PFSK-1 (cell line): ENCODE results near the gene STRIP1.

ENCODE experiments used
- SIN3A ChIP-seq: IDR thresholded peaks from 2 replicates; pipeline ENCODE4 v1.6.1; 2012; ENCODE audit warnings: mild to moderate bottlenecking, low read length, moderate library complexity, borderline replicate concordance; ENCODE audit not compliant: insufficient read depth
- TAF1 ChIP-seq: IDR thresholded peaks from 2 replicates; pipeline ENCODE4 v1.6.1; 2012; ENCODE audit warnings: low read length, control low read depth, borderline replicate concordance; ENCODE audit not compliant: insufficient read depth
- TF ChIP-seq, protein P1 (sequence below), 2 experiments: IDR thresholded peaks; 2 replicates each; pipeline versions ENCODE4 v1.6.1 to v1.8.0; 2011 to 2012; ENCODE audit warnings: low read depth in 2 of 2, low read length in 2 of 2, control low read depth in 1 of 2, inconsistent platforms in 1 of 2, mild to moderate bottlenecking in 1 of 2, moderate library complexity in 1 of 2; ENCODE audit not compliant: insufficient read depth in 1 of 2

DNA sequence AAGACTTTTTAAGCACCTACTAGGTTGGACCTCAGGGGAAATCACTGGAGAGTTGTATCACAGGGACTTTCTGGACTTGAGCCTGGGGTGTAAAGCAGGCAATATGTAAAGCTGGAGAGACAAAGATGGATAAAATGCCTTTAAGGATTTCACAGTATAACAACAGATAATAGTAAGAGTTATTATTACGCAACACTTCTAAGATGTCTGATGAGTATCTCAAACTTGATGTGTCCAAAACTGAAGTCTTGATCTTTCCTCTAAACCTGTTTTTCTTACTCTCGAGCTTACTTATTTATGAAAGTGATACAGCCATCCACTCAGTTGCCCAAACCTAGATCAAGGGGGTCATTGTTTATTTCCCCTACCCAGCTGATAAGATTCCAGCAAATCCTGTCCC lies 2.1 kb upstream of the STRIP1 start:
- no peak for TF ChIP-seq SIN3A
- TF ChIP-seq, protein P1, sequence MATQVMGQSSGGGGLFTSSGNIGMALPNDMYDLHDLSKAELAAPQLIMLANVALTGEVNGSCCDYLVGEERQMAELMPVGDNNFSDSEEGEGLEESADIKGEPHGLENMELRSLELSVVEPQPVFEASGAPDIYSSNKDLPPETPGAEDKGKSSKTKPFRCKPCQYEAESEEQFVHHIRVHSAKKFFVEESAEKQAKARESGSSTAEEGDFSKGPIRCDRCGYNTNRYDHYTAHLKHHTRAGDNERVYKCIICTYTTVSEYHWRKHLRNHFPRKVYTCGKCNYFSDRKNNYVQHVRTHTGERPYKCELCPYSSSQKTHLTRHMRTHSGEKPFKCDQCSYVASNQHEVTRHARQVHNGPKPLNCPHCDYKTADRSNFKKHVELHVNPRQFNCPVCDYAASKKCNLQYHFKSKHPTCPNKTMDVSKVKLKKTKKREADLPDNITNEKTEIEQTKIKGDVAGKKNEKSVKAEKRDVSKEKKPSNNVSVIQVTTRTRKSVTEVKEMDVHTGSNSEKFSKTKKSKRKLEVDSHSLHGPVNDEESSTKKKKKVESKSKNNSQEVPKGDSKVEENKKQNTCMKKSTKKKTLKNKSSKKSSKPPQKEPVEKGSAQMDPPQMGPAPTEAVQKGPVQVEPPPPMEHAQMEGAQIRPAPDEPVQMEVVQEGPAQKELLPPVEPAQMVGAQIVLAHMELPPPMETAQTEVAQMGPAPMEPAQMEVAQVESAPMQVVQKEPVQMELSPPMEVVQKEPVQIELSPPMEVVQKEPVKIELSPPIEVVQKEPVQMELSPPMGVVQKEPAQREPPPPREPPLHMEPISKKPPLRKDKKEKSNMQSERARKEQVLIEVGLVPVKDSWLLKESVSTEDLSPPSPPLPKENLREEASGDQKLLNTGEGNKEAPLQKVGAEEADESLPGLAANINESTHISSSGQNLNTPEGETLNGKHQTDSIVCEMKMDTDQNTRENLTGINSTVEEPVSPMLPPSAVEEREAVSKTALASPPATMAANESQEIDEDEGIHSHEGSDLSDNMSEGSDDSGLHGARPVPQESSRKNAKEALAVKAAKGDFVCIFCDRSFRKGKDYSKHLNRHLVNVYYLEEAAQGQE (IDR thresholded peaks at IDR 0.05; ENCODE audit: insufficient read depth in 1 of 2, low read depth in 2 of 2, low read length in 2 of 2): no peak
- TF ChIP-seq TAF1: no peak
